IMR-90 (cell line): ENCODE data around the gene CCNL2.

Experiments
- CEBPB ChIP-seq: IDR thresholded peaks from 2 replicates; pipeline ENCODE4 v1.6.1; 2012; ENCODE audit warnings: low read depth, low read length, improper control_type of control experiment
- CTCF ChIP-seq: conservative IDR thresholded peaks from 2 replicates; pipeline ENCODE4 v1.5.1; 2012; ENCODE audit warnings: mild to moderate bottlenecking, low read depth, low read length, improper control_type of control experiment
- MAFK ChIP-seq: IDR thresholded peaks from 2 replicates; pipeline ENCODE4 v1.6.1; 2012; ENCODE audit warnings: low read depth, low read length, improper control_type of control experiment
- MXI1 ChIP-seq: IDR thresholded peaks from 2 replicates; pipeline ENCODE4 v1.6.1; 2012; ENCODE audit warnings: low read depth, mild to moderate bottlenecking, low read length, moderate library complexity, borderline replicate concordance
- POLR2A ChIP-seq: IDR thresholded peaks from 2 replicates; pipeline ENCODE4 v1.6.1; 2012; ENCODE audit warnings: mild to moderate bottlenecking, low read depth, low read length
- RAD21 ChIP-seq: IDR thresholded peaks from 2 replicates; pipeline ENCODE4 v1.6.1; 2012; ENCODE audit warnings: low read length, improper control_type of control experiment
- RCOR1 ChIP-seq: IDR thresholded peaks from 2 replicates; pipeline ENCODE4 v1.6.1; 2012; ENCODE audit warnings: mild to moderate bottlenecking, low read length, improper control_type of control experiment; ENCODE audit not compliant: insufficient replicate concordance
- RFX5 ChIP-seq: IDR thresholded peaks from 2 replicates; pipeline ENCODE4 v1.8.0; 2012; ENCODE audit warnings: low read depth, mild to moderate bottlenecking, low read length, moderate library complexity
- SMC3 ChIP-seq: fragments of 150-350 bp; IDR thresholded peaks from 2 replicates; pipeline ENCODE4 v1.6.1; 2016; ENCODE audit warnings: low read depth, mild to moderate bottlenecking, antibody characterized with exemption, low read length, moderate library complexity
- USF2 ChIP-seq: fragments of 150-350 bp; IDR thresholded peaks from 2 replicates; pipeline ENCODE4 v1.6.1; 2017; ENCODE audit warnings: mild to moderate bottlenecking, antibody characterized with exemption, low read length, low read depth

- TF ChIP-seq CTCF (no peak), POLR2A (no peak), RFX5 (no peak), RAD21 (no peak), USF2 (no peak), CEBPB (no peak), RCOR1 (no peak), MXI1 (no peak), SMC3 (no peak), MAFK (no peak)
These were observed 25.6 kb upstream of the CCNL2 start for GRCh38 chr1:1424707-1425106.
